Vagina (tissue), 2 donors: ENCODE measurements around the gene NAPSA.

Experiments
- POLR2A ChIP-seq, 2 donors: fragments of 450-650 bp; IDR thresholded peaks; one replicate each; pipeline ENCODE4 v1.6.1; 2017; ENCODE audit warnings: antibody characterized with exemption in 2 of 2, mild to moderate bottlenecking in 2 of 2, moderate library complexity in 2 of 2
- TF ChIP-seq, protein P1 (sequence below), 3 experiments: fragments of 450-650 bp in 2 of 3; fragments of 200-600 bp in 1 of 3; sonication (generic) in 1 of 3; IDR thresholded peaks; one replicate each; pipeline ENCODE4 v1.5.1; 2017 to 2019; ENCODE audit warnings: antibody characterized with exemption in 3 of 3, mild to moderate bottlenecking in 2 of 3, moderate library complexity in 2 of 3

DNA sequence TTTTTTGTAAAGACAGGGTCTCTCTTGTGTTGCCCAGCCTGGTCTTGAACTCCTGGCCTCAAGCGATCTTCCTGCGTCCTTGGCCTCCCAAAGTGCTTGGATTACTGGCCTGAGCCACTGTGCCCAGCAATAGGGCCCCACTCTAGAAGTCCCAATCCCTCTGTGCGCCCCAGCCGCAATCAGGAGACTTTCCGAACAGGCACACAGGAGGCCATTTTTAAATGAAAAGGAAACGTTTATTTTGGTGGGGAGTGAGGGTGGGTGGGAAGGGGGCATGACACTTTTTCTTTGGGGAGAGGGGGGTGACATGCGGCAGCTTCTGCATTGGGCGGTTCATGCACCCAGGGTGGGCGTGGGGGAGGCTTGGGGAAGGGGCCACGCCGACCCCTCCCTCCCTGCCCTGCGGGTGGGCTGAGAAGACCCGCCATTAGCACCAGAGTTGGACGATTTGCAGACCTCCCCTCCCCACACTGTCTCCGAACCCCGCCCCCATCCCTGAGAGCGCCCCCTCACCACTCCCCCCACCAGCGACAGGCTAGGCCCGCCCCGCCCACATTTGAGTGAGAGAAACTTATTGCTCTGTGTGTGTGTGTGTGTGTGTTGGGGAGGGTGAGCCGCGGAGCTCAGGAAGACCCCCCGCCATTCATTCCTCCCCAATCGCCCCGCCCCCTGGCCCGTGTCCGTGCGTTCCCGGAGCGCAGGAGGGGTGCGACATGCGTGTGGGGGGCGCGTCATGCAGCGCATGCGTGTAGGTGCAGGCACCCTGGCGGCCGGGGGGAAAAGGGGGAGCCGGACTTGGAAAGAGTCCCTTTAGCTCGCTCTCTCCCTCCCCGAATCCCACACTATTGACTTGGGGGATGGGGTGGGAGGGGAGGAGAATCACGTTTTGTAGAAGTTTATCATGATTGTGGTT is 53.5 kb downstream of the NAPSA start:
- TF ChIP-seq, protein P1, sequence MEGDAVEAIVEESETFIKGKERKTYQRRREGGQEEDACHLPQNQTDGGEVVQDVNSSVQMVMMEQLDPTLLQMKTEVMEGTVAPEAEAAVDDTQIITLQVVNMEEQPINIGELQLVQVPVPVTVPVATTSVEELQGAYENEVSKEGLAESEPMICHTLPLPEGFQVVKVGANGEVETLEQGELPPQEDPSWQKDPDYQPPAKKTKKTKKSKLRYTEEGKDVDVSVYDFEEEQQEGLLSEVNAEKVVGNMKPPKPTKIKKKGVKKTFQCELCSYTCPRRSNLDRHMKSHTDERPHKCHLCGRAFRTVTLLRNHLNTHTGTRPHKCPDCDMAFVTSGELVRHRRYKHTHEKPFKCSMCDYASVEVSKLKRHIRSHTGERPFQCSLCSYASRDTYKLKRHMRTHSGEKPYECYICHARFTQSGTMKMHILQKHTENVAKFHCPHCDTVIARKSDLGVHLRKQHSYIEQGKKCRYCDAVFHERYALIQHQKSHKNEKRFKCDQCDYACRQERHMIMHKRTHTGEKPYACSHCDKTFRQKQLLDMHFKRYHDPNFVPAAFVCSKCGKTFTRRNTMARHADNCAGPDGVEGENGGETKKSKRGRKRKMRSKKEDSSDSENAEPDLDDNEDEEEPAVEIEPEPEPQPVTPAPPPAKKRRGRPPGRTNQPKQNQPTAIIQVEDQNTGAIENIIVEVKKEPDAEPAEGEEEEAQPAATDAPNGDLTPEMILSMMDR (IDR thresholded peaks at IDR 0.05): no peak
- no peak for TF ChIP-seq POLR2A (IDR thresholded peaks at IDR 0.05)
